Suprapubic skin (tissue), 3 donors: ENCODE results near the gene AMTN.
"Not testable (repeated sequence)": the region's sequence is repeated elsewhere in the genome, so short reads cannot be mapped to it uniquely, and the experiment has no call there.

ENCODE experiments used
- CTCF ChIP-seq, 2 donors: fragments of 200-600 bp in 1 of 2; fragments of 450-650 bp in 1 of 2; sonication (generic) in 1 of 2; IDR thresholded peaks; one replicate each; pipeline ENCODE4 v1.5.1; 2016 to 2019; ENCODE audit warnings: antibody characterized with exemption in 2 of 2, mild to moderate bottlenecking in 1 of 2, moderate library complexity in 1 of 2
- POLR2AphosphoS5 ChIP-seq, 3 donors: sonication (generic); formaldehyde crosslinking; IDR thresholded peaks; one replicate each; pipeline ENCODE4 v1.6.1; 2017; ENCODE audit warnings: antibody characterized with exemption in 3 of 3

GRCh38 chr4:70534886-70535285, 16.5 kb downstream of the AMTN start:
- not testable (repeated sequence) for TF ChIP-seq CTCF, POLR2AphosphoS5 (IDR thresholded peaks at IDR 0.05)
